Keratinocyte (primary cell): ENCODE data around the gene TENM3. TPM values are rescaled to one million over a fixed set of nuclear protein-coding genes. Genes with fewer than 3 reads are reported as not detected.

ENCODE experiments used
- DNase-seq: peaks from one replicate; pipeline ENCODE4 v3.0.0-alpha.2; 2011; ENCODE audit warnings: low read depth, missing footprints, low spot score
- FAIRE-seq: peaks from 2 replicates; lab custom pipeline; 2011; peaks lifted over from hg19 to GRCh38; lab: Jason Lieb, UNC
- H2AFZ ChIP-seq: 2 replicates; pipeline ENCODE4 v1.6.0; 2012; ENCODE audit warnings: low read length, control low read depth, inconsistent platforms; ENCODE audit not compliant: control insufficient read depth
- H3K27ac ChIP-seq: 2 replicates; pipeline ENCODE4 v1.5.1; 2011; ENCODE audit warnings: low read length; ENCODE audit not compliant: control insufficient read depth, insufficient read depth
- H3K27me3 ChIP-seq: 3 replicates; pipeline ENCODE4 v1.6.0; 2011; ENCODE audit warnings: low read length; ENCODE audit not compliant: control insufficient read depth, insufficient read depth; ENCODE audit errors: extremely low read depth
- H3K36me3 ChIP-seq, 2 experiments: 2 replicates in 1 of 2; 3 replicates in 1 of 2; pipeline ENCODE4 v1.5.1; 2011; ENCODE audit warnings: low read length in 2 of 2, mild to moderate bottlenecking in 1 of 2; ENCODE audit not compliant: control insufficient read depth in 2 of 2, insufficient read depth in 2 of 2; ENCODE audit errors: extremely low read depth in 1 of 2
- H3K4me1 ChIP-seq: 3 replicates; pipeline ENCODE4 v1.5.1; 2011; ENCODE audit warnings: low read length; ENCODE audit not compliant: control insufficient read depth, insufficient read depth; ENCODE audit errors: extremely low read depth
- H3K4me2 ChIP-seq: 3 replicates; pipeline ENCODE4 v1.6.0; 2011; ENCODE audit warnings: low read depth, low read length; ENCODE audit not compliant: control insufficient read depth, insufficient read depth; ENCODE audit errors: extremely low read depth
- H3K4me3 ChIP-seq, 3 experiments: fragments of 200-600 bp in 1 of 3; sonication (generic) in 1 of 3; 2 replicates in 2 of 3; 3 replicates in 1 of 3; pipeline ENCODE4 v1.5.1; 2011 to 2016; ENCODE audit warnings: low read length in 3 of 3, mild to moderate bottlenecking in 3 of 3, control low read depth in 2 of 3, inconsistent platforms in 1 of 3, low read depth in 1 of 3, mixed read lengths in 1 of 3, mixed run types in 1 of 3, moderate library complexity in 1 of 3; ENCODE audit not compliant: control insufficient read depth in 2 of 3, insufficient read depth in 2 of 3; ENCODE audit errors: extremely low read depth in 1 of 3
- H3K79me2 ChIP-seq: 2 replicates; pipeline ENCODE4 v1.6.0; 2012; ENCODE audit warnings: low read length; ENCODE audit not compliant: control insufficient read depth, insufficient read depth
- H3K9ac ChIP-seq: 3 replicates; pipeline ENCODE4 v1.6.0; 2011; ENCODE audit warnings: low read length; ENCODE audit not compliant: control insufficient read depth, insufficient read depth; ENCODE audit errors: extremely low read depth
- H3K9me1 ChIP-seq: 3 replicates; pipeline ENCODE4 v1.6.0; 2011; ENCODE audit warnings: low read length; ENCODE audit not compliant: control insufficient read depth, insufficient read depth; ENCODE audit errors: extremely low read depth
- H3K9me3 ChIP-seq: 2 replicates; pipeline ENCODE4 v1.5.1; 2012; ENCODE audit warnings: low read depth, low read length; ENCODE audit not compliant: control insufficient read depth
- H4K20me1 ChIP-seq: 3 replicates; pipeline ENCODE4 v1.6.0; 2011; ENCODE audit warnings: low read length; ENCODE audit not compliant: control insufficient read depth, insufficient read depth; ENCODE audit errors: extremely low read depth
- CTCF ChIP-seq, 3 experiments: IDR thresholded peaks in 1 of 3; conservative IDR thresholded peaks in 1 of 3; optimal IDR thresholded peaks in 1 of 3; 2 replicates in 2 of 3; 3 replicates in 1 of 3; pipeline versions ENCODE3 to v1.5.1; 2011; ENCODE audit warnings: low read length in 3 of 3, mild to moderate bottlenecking in 3 of 3, moderate library complexity in 2 of 3, control low read depth in 1 of 3, inconsistent platforms in 1 of 3; ENCODE audit not compliant: insufficient read depth in 2 of 3; ENCODE audit errors: extremely low read depth in 1 of 3
- EZH2 ChIP-seq: IDR thresholded peaks from one replicate; pipeline ENCODE4 v1.6.1; 2012; ENCODE audit warnings: inconsistent platforms, mild to moderate bottlenecking, low read length, moderate library complexity
- dilution Hi-C: fragments of 300-500 bp; cut with MboI; formaldehyde crosslinking; loops from one replicate; pipeline ENCODE4 v1.7.0; 2020; ENCODE audit warnings: low sequenced_read_pairs; ENCODE audit not compliant: extremely low pct_ligation_motif_present
- polyA plus RNA-seq, 5 experiments: library from polyadenylated mRNA; depleted of rRNA in 3 of 5; stranded (reverse) in 3 of 5; stranded (forward) in 1 of 5; unstranded in 1 of 5; fragments of >200 nt; gene quantifications; 1 replicate in 1 of 5; 2 replicates in 3 of 5; 3 replicates in 1 of 5; pipeline versions ENCODE4 v1.2.1 to v1.2.3, GENCODE V29; 2011 to 2012; ENCODE audit warnings: missing spikeins in 2 of 5, low read depth in 1 of 5, low replicate concordance in 1 of 5
- small RNA-seq, 3 experiments: library from RNA; depleted of rRNA; stranded (forward); fragments of <200 nt; gene quantifications; one replicate each; pipeline ENCODE3, GENCODE V24; 2012; ENCODE audit warnings: low read depth in 3 of 3, low replicate concordance in 1 of 3; ENCODE audit not compliant: insufficient read length in 3 of 3

Gene TENM3
- polyA plus RNA-seq, 1 donor (not counting 4 experiments of a cell fraction or from before 2014, with no cell fraction given) = 17.0 TPM

GRCh38 chr4:182847576-182848450 is 604.6 kb downstream of the TENM3 start:
- Histone ChIP-seq H3K9ac (peak overlapping the region; percentile 55), H3K27ac (peak overlapping the region; percentile 50), H2AFZ (peak overlapping the region; percentile 83), H3K4me3 (peak overlapping the region in 1 of 3 experiments; percentile 49), H3K27me3 (no peaks in the 10 kb centered on the region), H3K79me2 (no peaks in the 10 kb centered on the region), H4K20me1 (no peaks in the 10 kb centered on the region), H3K4me1 (peaks cover 26% of the 10 kb centered on the region), H3K4me2 (peak overlapping the region; percentile 57), H3K9me3 (no peaks in the 10 kb centered on the region), H3K9me1 (no peaks in the 10 kb centered on the region), H3K36me3 (no peaks in the 10 kb centered on the region)
- FAIRE-seq (peak; percentile 69), DNase-seq (peak; percentile 48)
- dilution Hi-C loops = no loop called here
- TF ChIP-seq EZH2 = no peak
- TF ChIP-seq CTCF (optimal IDR thresholded peaks at IDR 0.05 in 1 of 3, IDR thresholded peaks at IDR 0.05 in 1 of 3, conservative IDR thresholded peaks at IDR 0.05 in 1 of 3; ENCODE audit: extremely low read depth in 1 of 3, insufficient read depth in 2 of 3, low read length in 3 of 3) = no peak

GRCh38 chr4:182848685-182849084 is 605.5 kb downstream of the TENM3 start:
- no peak overlapping the region for H3K4me3 ChIP-seq
- H3K79me2 ChIP-seq = no peaks in the 10 kb centered on the region
- H3K27me3 ChIP-seq = no peaks in the 10 kb centered on the region
- no peak overlapping the region for H3K9ac ChIP-seq
- no peak overlapping the region for H3K4me2 ChIP-seq
- H3K4me1 ChIP-seq = peaks cover 20% of the 10 kb centered on the region
- no peaks in the 10 kb centered on the region for H4K20me1 ChIP-seq
- no peak for FAIRE-seq
- TF ChIP-seq CTCF (optimal IDR thresholded peaks at IDR 0.05 in 1 of 3, IDR thresholded peaks at IDR 0.05 in 1 of 3, conservative IDR thresholded peaks at IDR 0.05 in 1 of 3; ENCODE audit: extremely low read depth in 1 of 3, insufficient read depth in 2 of 3, low read length in 3 of 3) = no peak
- TF ChIP-seq EZH2 = no peak
- H3K9me1 ChIP-seq = no peaks in the 10 kb centered on the region
- no peak for DNase-seq
- H3K9me3 ChIP-seq = no peaks in the 10 kb centered on the region
- no peaks in the 10 kb centered on the region for H3K36me3 ChIP-seq
- H2AFZ ChIP-seq = no peak overlapping the region
- dilution Hi-C loops = no loop called here
- H3K27ac ChIP-seq = no peak overlapping the region

Small RNA genes lying within 50 kb of the gene (small RNA-seq; reads per million reads assigned to genes)
- gene RN7SKP67 (0 reads per million in 3 experiments), gene RNU2-34P (0 to 0.50 (median 0) reads per million in 3 experiments)
